GM12865 (cell line): Measurements from ENCODE around the gene CRHR1.

Experiments
- DNase-seq: peaks from one replicate; pipeline ENCODE4 v3.0.0; 2010; ENCODE audit warnings: low read depth
- H3K4me3 ChIP-seq: 2 replicates; pipeline ENCODE4 v1.5.1; 2011; ENCODE audit warnings: mild to moderate bottlenecking, low read depth, low read length, control low read depth
- CTCF ChIP-seq: IDR thresholded peaks from 2 replicates; pipeline ENCODE4 v1.5.1; 2011; ENCODE audit warnings: low read length, control low read depth, low read depth, inconsistent platforms; ENCODE audit not compliant: insufficient read depth; ENCODE audit errors: missing control alignments

Gene CRHR1

DNA sequence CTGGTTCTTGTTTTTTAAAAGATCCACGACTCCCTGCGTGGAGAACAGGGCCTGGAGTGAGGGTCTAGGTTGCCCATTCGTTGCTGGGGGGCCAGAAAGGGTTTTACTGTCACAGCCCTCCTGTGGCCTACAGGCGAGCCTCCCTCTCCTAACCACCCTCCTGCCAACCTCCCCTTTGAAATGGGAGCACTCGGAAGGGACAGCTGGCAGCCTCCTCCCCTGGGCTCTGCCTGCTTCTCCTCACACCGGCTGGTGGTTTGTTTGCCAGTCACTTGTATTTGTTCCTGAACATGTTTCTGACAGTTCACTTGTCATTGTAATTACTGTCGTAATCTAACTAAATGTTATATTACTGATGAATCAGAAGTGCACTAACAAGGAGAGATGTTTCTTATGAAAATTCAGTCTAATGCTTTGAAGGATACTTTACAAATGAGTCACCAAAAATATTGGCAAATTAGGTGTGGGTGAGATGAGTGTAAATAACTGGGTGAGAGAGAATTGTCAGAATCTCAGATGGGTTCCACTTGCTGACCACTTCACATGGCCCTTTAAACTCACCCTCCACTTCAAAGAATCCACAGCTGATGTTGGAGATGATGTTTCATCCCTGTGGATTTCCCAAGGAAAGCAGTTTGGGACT, 57.9 kb downstream of the CRHR1 start:
- H3K4me3 ChIP-seq: no peak overlapping the region
- DNase-seq: no peak
- TF ChIP-seq CTCF: no peak

DNA sequence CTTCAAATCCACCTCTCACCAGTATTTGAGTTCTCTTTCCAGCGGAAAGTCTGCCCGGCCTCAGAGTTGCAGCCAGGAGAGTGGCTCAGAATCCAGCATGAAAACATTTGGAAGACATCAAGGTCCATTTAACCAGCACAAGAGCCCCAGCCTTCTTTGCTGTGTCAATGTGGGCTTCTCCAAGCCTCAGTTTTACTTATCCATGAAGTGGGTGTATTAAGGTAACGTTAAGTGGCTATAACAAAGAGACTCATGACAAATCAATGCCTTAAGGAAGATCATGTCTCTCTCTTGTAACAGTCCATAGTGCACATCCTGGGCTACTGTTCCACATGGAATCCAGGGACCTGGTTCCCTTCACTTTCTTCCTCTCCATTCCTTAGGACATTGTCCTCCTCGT, 59.6 kb downstream of the CRHR1 start:
- no peak for DNase-seq
- TF ChIP-seq CTCF: no peak
- no peak overlapping the region for H3K4me3 ChIP-seq

- no peak within 1 kb of the TSS for H3K4me3 ChIP-seq
- DNase-seq: no peak
Observed at GRCh38 chr17:45844695-45845375, 60.7 kb downstream of the CRHR1 start, which contains the start of gene SPPL2C. TSS of gene SPPL2C (plus strand) at chr17:45844881. CDS start at chr17:45844907, 26 bp downstream.

GRCh38 chr17:45845376-45846185, 61.5 kb downstream of the CRHR1 start:
- TF ChIP-seq CTCF: no peak
- no peak for DNase-seq

More at GRCh38 chr17:45844695-45845375, 60.7 kb downstream of the CRHR1 start, which contains the start of gene SPPL2C:
- TF ChIP-seq CTCF: no peak

GRCh38 chr17:45846223-45846622, 62.1 kb downstream of the CRHR1 start:
- DNase-seq: no peak
- TF ChIP-seq CTCF: no peak
- no peak overlapping the region for H3K4me3 ChIP-seq

More at GRCh38 chr17:45845376-45846185, 61.5 kb downstream of the CRHR1 start:
- H3K4me3 ChIP-seq: no peak overlapping the region

GRCh38 chr17:45846646-45847045, 62.5 kb downstream of the CRHR1 start:
- no peak overlapping the region for H3K4me3 ChIP-seq
- DNase-seq: no peak
- no peak for TF ChIP-seq CTCF
